ENCODE results near the gene PACS1.

PACS1 gene

GRCh38 chr11:66119348-66120133 is 49.5 kb downstream of the PACS1 start:
- peak overlapping the region; percentile 44 for H3K4me2 ChIP-seq (ENCODE audit: low read length)

GRCh38 chr11:66121466-66121865 is 51.4 kb downstream of the PACS1 start:
- H3K27me3 ChIP-seq (ENCODE audit: control insufficient read depth, low read length), result no peaks in the 10 kb centered on the region
- H3F3A ChIP-seq (ENCODE audit: control insufficient read depth, insufficient read depth), result peaks cover 14% of the 10 kb centered on the region
- peaks cover 87% of the 10 kb centered on the region for H3K79me2 ChIP-seq (ENCODE audit: control insufficient read depth, low read length)
- no peak overlapping the region; the same call in 1 of the 2 replicates for H3K4me2 ChIP-seq (ENCODE audit: low read length)
- no peaks in the 10 kb centered on the region for H4K20me1 ChIP-seq (ENCODE audit: control insufficient read depth, insufficient read depth, low read depth, low read length)
- H3K4me1 ChIP-seq (ENCODE audit: control insufficient read depth, low read length), result peaks cover 88% of the 10 kb centered on the region
- H3K9me2 ChIP-seq (replicated peaks; ENCODE audit: control insufficient read depth, low read length), result no peaks in the 10 kb centered on the region
- H3K36me3 ChIP-seq (ENCODE audit: control insufficient read depth, low read length), result no peaks in the 10 kb centered on the region
- H3K27ac ChIP-seq (ENCODE audit: low read depth, low read length), result no peak overlapping the region
- no peaks in the 10 kb centered on the region for H3K9me3 ChIP-seq (ENCODE audit: control insufficient read depth, insufficient read depth, low read length)
- TF ChIP-seq EZH2phosphoT487 (IDR thresholded peaks at IDR 0.05; ENCODE audit: borderline replicate concordance, low read length), result no peak
- no peak for TF ChIP-seq CTCF (IDR thresholded peaks at IDR 0.05; ENCODE audit: low read depth, low read length, poor library complexity, severe bottlenecking)
- H3K4me3 ChIP-seq (ENCODE audit: low read length), result no peak overlapping the region

More at GRCh38 chr11:66119348-66120133, 49.5 kb downstream of the PACS1 start:
- H3K4me3 ChIP-seq (ENCODE audit: low read length), result peak overlapping the region; percentile 13; the same call in 1 of the 2 replicates
- peaks cover 18% of the 10 kb centered on the region for H3F3A ChIP-seq (ENCODE audit: control insufficient read depth, insufficient read depth)
- H3K4me1 ChIP-seq (ENCODE audit: control insufficient read depth, low read length), result peaks cover 88% of the 10 kb centered on the region
- peaks cover 87% of the 10 kb centered on the region for H3K79me2 ChIP-seq (ENCODE audit: control insufficient read depth, low read length)
- H3K27ac ChIP-seq (ENCODE audit: low read depth, low read length), result no peak overlapping the region
- H3K9me3 ChIP-seq (ENCODE audit: control insufficient read depth, insufficient read depth, low read length), result no peaks in the 10 kb centered on the region
- TF ChIP-seq EZH2phosphoT487 (IDR thresholded peaks at IDR 0.05; ENCODE audit: borderline replicate concordance, low read length) (no peak), CTCF (IDR thresholded peaks at IDR 0.05; ENCODE audit: low read depth, low read length, poor library complexity, severe bottlenecking) (no peak)
- H3K9me2 ChIP-seq (replicated peaks; ENCODE audit: control insufficient read depth, low read length), result no peaks in the 10 kb centered on the region
- H3K27me3 ChIP-seq (ENCODE audit: control insufficient read depth, low read length), result no peaks in the 10 kb centered on the region
- no peaks in the 10 kb centered on the region for H4K20me1 ChIP-seq (ENCODE audit: control insufficient read depth, insufficient read depth, low read depth, low read length)
- H3K36me3 ChIP-seq (ENCODE audit: control insufficient read depth, low read length), result no peaks in the 10 kb centered on the region

GRCh38 chr11:66123902-66124301 is 53.8 kb downstream of the PACS1 start:
- Histone ChIP-seq H3K4me2 (ENCODE audit: low read length) (peak overlapping the region; percentile 82), H3K36me3 (ENCODE audit: control insufficient read depth, low read length) (no peaks in the 10 kb centered on the region), H3K9me2 (replicated peaks; ENCODE audit: control insufficient read depth, low read length) (no peaks in the 10 kb centered on the region), H3F3A (ENCODE audit: control insufficient read depth, insufficient read depth) (peaks cover 32% of the 10 kb centered on the region), H3K4me3 (ENCODE audit: low read length) (no peak overlapping the region), H3K4me1 (ENCODE audit: control insufficient read depth, low read length) (peaks cover 94% of the 10 kb centered on the region), H3K27ac (ENCODE audit: low read depth, low read length) (no peak overlapping the region), H3K9me3 (ENCODE audit: control insufficient read depth, insufficient read depth, low read length) (no peaks in the 10 kb centered on the region), H3K27me3 (ENCODE audit: control insufficient read depth, low read length) (no peaks in the 10 kb centered on the region), H3K79me2 (ENCODE audit: control insufficient read depth, low read length) (peaks cover 80% of the 10 kb centered on the region), H4K20me1 (ENCODE audit: control insufficient read depth, insufficient read depth, low read depth, low read length) (no peaks in the 10 kb centered on the region)
- TF ChIP-seq EZH2phosphoT487 (IDR thresholded peaks at IDR 0.05; ENCODE audit: borderline replicate concordance, low read length) (no peak), CTCF (IDR thresholded peaks at IDR 0.05; ENCODE audit: low read depth, low read length, poor library complexity, severe bottlenecking) (no peak)
